Hepatocyte (in vitro differentiated cells): ENCODE measurements around the gene FLT1. TPM values are rescaled to one million over a fixed set of nuclear protein-coding genes. Genes with fewer than 3 reads are reported as not detected.

Experiments used
- DNase-seq: peaks from one replicate; pipeline ENCODE4 v3.0.0-alpha.2; 2016; ENCODE audit warnings: low spot score
- H2AFZ ChIP-seq: fragments of 200-600 bp; sonication (generic); 2 replicates; pipeline ENCODE4 v1.6.0; 2016; ENCODE audit warnings: antibody characterized with exemption, mild to moderate bottlenecking
- H3K27ac ChIP-seq: fragments of 200-600 bp; sonication (generic); 2 replicates; pipeline ENCODE4 v1.5.1; 2016; ENCODE audit warnings: mild to moderate bottlenecking
- H3K27me3 ChIP-seq: fragments of 200-600 bp; sonication (generic); 2 replicates; pipeline ENCODE4 v1.6.1; 2016
- H3K36me3 ChIP-seq: fragments of 200-600 bp; sonication (generic); replicated peaks from 2 replicates; pipeline ENCODE4 v1.5.1; 2016; ENCODE audit warnings: low read depth; ENCODE audit not compliant: insufficient read depth
- H3K4me1 ChIP-seq: fragments of 200-600 bp; sonication (generic); 2 replicates; pipeline ENCODE4 v1.5.1; 2016; ENCODE audit warnings: mild to moderate bottlenecking, moderate library complexity; ENCODE audit not compliant: insufficient read depth
- H3K4me2 ChIP-seq: fragments of 200-600 bp; sonication (generic); 2 replicates; pipeline ENCODE4 v1.6.0; 2016
- H3K4me3 ChIP-seq: fragments of 200-600 bp; sonication (generic); 2 replicates; pipeline ENCODE4 v1.5.1; 2016; ENCODE audit warnings: mild to moderate bottlenecking
- H3K79me2 ChIP-seq: fragments of 200-600 bp; sonication (generic); 2 replicates; pipeline ENCODE4 v1.6.0; 2017; ENCODE audit warnings: mild to moderate bottlenecking
- H3K9me2 ChIP-seq: fragments of 200-600 bp; sonication (generic); replicated peaks from 2 replicates; pipeline ENCODE4 v1.6.0; 2017; ENCODE audit warnings: mild to moderate bottlenecking; ENCODE audit not compliant: insufficient read depth
- H3K9me3 ChIP-seq: fragments of 200-600 bp; sonication (generic); 2 replicates; pipeline ENCODE4 v1.5.1; 2016; ENCODE audit warnings: low read depth, mild to moderate bottlenecking
- H4K20me1 ChIP-seq: fragments of 200-600 bp; sonication (generic); 2 replicates; pipeline ENCODE4 v1.6.0; 2016; ENCODE audit warnings: mild to moderate bottlenecking; ENCODE audit not compliant: insufficient read depth, poor library complexity, severe bottlenecking
- EZH2 ChIP-seq: fragments of 200-600 bp; sonication (generic); IDR thresholded peaks from 2 replicates; pipeline ENCODE4 v1.6.1; 2016; ENCODE audit warnings: antibody characterized with exemption, mild to moderate bottlenecking, borderline replicate concordance
- EZH2phosphoT487 ChIP-seq: fragments of 200-600 bp; sonication (generic); IDR thresholded peaks from one replicate; pipeline ENCODE4 v1.6.1; 2018; ENCODE audit warnings: antibody characterized with exemption, mild to moderate bottlenecking, low read depth, moderate library complexity; ENCODE audit not compliant: unreplicated experiment, severe bottlenecking
- WGBS: methylation state at CpG from one replicate; pipeline ENCODE4 v1.1.6; 2016; ENCODE audit warnings: low lambda C conversion rate; ENCODE audit errors: missing lambda C conversion rate; 5-methylcytosine and 5-hydroxymethylcytosine counted together
- polyA plus RNA-seq: library from polyadenylated mRNA; unstranded; fragments of >200 nt; fragmentation: Nextera tagmentation; extraction: Ambion mirVana; gene quantifications from 2 replicates; pipeline ENCODE4 v1.2.1, GENCODE V29; 2016
- total RNA-seq: library from RNA; depleted of rRNA; stranded (reverse); fragments of >200 nt; gene quantifications from 2 replicates; pipeline ENCODE4 v1.2.3, GENCODE V29; 2014
- TF ChIP-seq, protein P1 (sequence below): fragments of 200-600 bp; sonication (generic); IDR thresholded peaks from 2 replicates; pipeline ENCODE4 v1.5.1; 2016; ENCODE audit warnings: antibody characterized with exemption, mild to moderate bottlenecking; ENCODE audit not compliant: poor library complexity

FLT1 gene
- total and polyA plus RNA-seq, 2 experiments from 2014 or later = 30.4 to 40.1 TPM

DNA sequence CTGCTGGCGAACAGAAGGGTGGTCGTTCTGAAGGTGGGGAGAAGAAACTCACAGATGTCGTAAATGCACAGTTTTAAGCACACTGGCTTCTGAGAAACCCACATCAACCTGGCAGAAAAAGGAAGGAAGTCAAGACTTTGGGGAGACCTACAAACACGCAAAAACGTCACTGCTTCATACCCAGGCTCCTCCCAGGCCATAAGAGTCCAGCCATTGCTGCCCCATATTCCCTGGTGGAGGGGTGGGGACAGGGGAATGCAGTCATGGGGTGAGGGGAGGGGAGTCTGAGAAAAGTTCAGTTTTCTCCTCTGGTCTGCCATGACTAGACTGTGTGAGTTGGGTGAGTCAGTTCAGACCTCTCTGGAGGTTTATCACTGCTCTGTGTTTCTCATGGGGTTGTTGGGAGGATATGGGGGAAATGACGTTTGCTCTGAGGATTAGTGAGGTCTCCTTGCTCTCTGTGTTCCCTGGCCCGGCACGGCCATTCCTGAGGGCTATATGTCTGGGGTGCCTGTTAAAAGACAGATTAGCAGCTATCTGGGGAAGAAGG, 139.0 kb downstream of the FLT1 start:
- no peaks in the 10 kb centered on the region for H3K27me3 ChIP-seq
- H3K27ac ChIP-seq = peak overlapping the region; percentile 77
- H3K4me3 ChIP-seq = no peak overlapping the region
- TF ChIP-seq EZH2 = no peak
- peaks cover 21% of the 10 kb centered on the region for H3K4me1 ChIP-seq
- no peaks in the 10 kb centered on the region for H3K79me2 ChIP-seq
- H2AFZ ChIP-seq = no peak overlapping the region
- no peaks in the 10 kb centered on the region for H3K36me3 ChIP-seq
- peak; percentile 60 for DNase-seq
- no peaks in the 10 kb centered on the region for H4K20me1 ChIP-seq
- 58% methylated on average over 8 of the region's 8 CpGs for WGBS
- H3K9me2 ChIP-seq = no peaks in the 10 kb centered on the region
- no peaks in the 10 kb centered on the region for H3K9me3 ChIP-seq
- peak overlapping the region; percentile 9 for H3K4me2 ChIP-seq

DNA sequence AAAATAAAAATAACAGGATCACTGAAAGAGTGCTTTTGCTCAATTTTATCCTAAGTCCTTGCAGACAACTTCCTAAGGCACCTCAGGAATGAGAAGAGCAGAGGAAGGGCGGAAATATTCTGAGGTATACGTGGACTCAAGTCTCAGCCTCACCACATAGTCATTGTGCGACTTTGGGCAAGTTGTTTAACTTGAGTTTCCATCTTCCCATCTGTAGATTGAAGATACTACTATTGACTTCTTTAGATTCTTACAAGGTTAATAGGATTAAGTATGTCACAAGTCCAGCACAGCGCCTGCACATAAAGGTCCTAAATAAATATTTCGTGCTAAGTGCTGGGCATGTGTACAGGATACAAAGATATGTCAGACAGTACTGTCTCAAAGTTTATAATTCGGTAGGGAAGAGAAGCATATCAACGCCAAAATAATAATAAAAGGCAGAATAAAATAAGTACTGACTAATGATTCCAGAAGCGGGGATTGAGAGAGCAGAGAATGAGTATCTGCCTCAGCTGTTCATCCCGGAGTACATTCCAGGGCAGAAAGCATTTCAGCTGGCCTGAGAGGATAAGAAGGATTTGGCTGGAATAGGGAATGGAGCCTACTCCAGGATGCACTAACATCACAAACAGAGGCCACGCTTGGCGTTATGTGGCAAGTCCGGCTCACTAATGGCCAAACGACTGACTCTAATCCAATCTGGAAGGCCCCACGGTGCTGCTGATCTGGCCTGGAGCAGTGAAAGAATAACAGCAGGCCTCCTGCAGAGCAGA, 139.7 kb downstream of the FLT1 start:
- Histone ChIP-seq H3K79me2 (no peaks in the 10 kb centered on the region), H3K36me3 (no peaks in the 10 kb centered on the region), H3K9me2 (no peaks in the 10 kb centered on the region), H3K27ac (peak overlapping the region; percentile 77), H3K4me1 (peaks cover 21% of the 10 kb centered on the region), H3K9me3 (no peaks in the 10 kb centered on the region), H3K27me3 (no peaks in the 10 kb centered on the region), H2AFZ (no peak overlapping the region), H3K4me2 (no peak overlapping the region), H4K20me1 (no peaks in the 10 kb centered on the region), H3K4me3 (no peak overlapping the region)
- WGBS = 84% methylated on average over 14 of the region's 14 CpGs
- no peak for DNase-seq
- TF ChIP-seq, protein P1, sequence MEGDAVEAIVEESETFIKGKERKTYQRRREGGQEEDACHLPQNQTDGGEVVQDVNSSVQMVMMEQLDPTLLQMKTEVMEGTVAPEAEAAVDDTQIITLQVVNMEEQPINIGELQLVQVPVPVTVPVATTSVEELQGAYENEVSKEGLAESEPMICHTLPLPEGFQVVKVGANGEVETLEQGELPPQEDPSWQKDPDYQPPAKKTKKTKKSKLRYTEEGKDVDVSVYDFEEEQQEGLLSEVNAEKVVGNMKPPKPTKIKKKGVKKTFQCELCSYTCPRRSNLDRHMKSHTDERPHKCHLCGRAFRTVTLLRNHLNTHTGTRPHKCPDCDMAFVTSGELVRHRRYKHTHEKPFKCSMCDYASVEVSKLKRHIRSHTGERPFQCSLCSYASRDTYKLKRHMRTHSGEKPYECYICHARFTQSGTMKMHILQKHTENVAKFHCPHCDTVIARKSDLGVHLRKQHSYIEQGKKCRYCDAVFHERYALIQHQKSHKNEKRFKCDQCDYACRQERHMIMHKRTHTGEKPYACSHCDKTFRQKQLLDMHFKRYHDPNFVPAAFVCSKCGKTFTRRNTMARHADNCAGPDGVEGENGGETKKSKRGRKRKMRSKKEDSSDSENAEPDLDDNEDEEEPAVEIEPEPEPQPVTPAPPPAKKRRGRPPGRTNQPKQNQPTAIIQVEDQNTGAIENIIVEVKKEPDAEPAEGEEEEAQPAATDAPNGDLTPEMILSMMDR = no peak
- no peak for TF ChIP-seq EZH2phosphoT487
- no peak for TF ChIP-seq EZH2

DNA sequence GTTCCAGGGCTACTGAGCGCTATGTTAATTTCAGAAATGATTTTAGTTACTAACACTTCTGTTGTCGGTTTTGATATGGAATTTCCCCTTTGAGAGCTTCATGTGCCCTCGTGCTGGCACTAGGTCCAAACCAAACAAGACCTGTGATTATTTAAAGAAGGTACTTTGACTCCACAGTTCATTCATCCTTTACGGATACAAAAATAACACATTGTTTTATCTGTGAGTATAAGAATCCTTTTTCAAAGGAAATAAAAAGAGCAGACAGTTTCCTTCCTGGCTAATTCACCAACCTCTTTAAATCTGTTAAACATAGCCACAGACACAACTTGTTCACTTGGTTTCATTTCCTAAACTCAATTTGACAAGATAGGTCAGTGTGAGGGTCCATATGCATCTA, 141.2 kb downstream of the FLT1 start:
- Histone ChIP-seq H3K27ac (no peak overlapping the region), H3K36me3 (no peaks in the 10 kb centered on the region), H3K9me3 (no peaks in the 10 kb centered on the region), H3K4me3 (no peak overlapping the region), H2AFZ (no peak overlapping the region), H3K9me2 (no peaks in the 10 kb centered on the region), H3K27me3 (no peaks in the 10 kb centered on the region), H3K79me2 (no peaks in the 10 kb centered on the region), H3K4me2 (no peak overlapping the region), H3K4me1 (peaks cover 21% of the 10 kb centered on the region), H4K20me1 (no peaks in the 10 kb centered on the region)
- 88% methylated on average over 4 of the region's 4 CpGs for WGBS
- DNase-seq = no peak
- TF ChIP-seq EZH2phosphoT487 (no peak), EZH2 (no peak)
- TF ChIP-seq, protein P1 = no peak

DNA sequence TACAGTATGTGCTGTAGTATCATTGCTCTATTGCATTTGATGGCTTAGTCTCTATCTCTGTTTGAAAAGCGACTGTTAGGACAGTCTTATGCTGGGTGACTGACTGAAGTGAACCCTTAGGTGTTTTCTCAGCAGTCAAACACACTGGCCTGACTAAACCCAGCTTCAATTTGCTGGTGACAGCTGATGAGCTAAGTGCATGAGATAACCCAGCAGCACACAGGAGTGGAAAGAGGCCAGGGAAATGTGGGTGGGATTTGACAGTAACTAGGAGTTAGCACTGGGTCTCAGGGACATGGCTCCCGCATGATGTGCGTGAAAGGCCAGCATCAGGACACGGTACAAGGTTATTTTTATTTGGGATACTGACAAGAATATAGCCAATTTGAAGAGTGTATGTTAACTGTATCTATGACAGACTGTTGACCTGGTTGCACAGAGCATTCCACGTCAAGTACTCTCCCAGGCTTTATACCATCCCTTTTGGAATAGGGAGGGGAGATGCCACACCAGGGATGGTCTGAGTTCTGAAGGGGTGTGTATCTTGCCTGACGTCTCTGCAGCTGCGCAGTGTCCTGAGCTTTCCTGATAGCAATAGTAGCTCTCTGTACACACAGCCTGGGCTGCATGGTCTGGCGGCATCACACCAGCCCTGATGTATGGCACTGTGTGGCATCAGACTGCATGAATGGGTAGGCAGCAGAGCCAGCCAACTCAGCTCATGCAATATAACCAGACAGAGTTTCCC, 144.8 kb downstream of the FLT1 start:
- Histone ChIP-seq H2AFZ (no peak overlapping the region), H3K4me2 (no peak overlapping the region), H3K27me3 (no peaks in the 10 kb centered on the region), H3K36me3 (no peaks in the 10 kb centered on the region), H4K20me1 (no peaks in the 10 kb centered on the region), H3K4me1 (no peaks in the 10 kb centered on the region), H3K9me3 (no peaks in the 10 kb centered on the region), H3K79me2 (no peaks in the 10 kb centered on the region), H3K27ac (no peak overlapping the region), H3K9me2 (no peaks in the 10 kb centered on the region), H3K4me3 (no peak overlapping the region)
- whole genome bisulfite sequencing = 56% methylated on average over 8 of the region's 8 CpGs
- TF ChIP-seq, protein P1 = no peak
- TF ChIP-seq EZH2phosphoT487 (no peak), EZH2 (no peak)
- peak; percentile 28 for DNase-seq
